Measurements from ENCODE around the gene TCP1.
"Not testable (repeated sequence)": the region's sequence is repeated elsewhere in the genome, so short reads cannot be mapped to it uniquely, and the experiment has no call there.

Gene TCP1

DNA sequence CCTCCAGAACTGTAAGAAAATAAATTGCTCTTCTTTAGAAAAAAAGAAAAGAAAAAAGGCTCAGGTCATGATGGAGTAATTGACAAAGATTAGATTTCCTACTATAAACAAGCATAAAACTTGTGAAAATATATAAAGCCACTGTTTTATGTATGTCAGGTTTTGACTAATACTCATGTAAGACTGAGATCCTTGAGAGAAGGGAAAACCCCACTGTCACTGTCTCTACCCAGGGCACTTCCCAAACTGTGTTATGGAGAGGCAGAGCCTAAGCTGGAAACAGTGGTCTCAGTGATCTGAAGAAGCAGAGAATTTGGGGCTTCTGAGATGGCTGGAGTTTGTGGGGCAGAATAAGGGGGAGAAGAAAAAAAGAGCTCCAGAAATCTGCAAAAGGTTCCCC lies 19.9 kb downstream of the TCP1 start:
- no peak for DNase-seq

DNA sequence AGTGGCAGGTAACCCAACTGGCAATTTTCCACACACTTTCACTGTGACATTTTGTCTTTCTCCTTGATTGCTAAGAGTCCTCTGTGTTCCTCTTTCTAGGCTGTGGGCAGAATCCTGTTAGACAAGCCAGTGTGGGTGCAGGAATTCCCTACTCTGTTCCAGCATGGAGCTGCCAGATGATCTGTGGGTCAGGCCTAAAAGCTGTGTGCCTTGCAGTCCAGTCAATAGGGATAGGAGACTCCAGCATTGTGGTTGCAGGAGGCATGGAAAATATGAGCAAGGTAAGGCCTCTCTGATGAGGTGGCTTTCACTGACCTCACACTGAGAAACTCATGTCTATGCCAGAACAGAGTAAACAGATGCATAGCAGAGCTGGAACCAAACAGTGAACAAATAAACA lies 22.5 kb downstream of the TCP1 start:
- DNase-seq = no peak

DNA sequence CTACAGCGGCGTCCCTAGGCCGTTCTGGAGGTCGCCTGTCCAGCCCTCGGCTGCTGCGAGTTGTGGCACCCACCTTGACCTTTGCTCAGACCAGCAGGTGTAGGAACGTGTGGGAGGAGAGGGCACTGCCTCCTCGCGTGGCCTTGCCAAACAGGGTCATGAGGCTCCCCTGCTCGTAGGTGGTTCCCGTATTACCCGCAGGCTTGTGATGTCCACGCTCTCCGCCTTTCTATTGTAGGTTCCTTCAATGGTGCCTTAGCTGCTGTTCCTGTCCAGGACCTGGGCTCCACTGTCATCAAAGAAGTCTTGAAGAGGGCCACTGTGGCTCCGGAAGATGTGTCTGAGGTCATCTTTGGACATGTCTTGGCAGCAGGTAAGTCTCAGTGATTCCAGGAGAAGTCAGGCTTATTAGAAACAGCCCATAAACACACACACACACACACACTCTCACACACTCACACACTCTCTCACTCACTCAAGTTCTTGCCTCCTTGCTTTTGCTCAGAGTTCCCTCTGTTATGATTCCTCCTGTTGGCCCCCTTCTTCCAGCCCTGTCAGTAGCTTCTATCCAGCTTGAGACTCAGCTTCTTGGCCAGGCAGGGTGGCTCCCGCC lies 26.6 kb downstream of the TCP1 start:
- DNase-seq = no peak

DNA sequence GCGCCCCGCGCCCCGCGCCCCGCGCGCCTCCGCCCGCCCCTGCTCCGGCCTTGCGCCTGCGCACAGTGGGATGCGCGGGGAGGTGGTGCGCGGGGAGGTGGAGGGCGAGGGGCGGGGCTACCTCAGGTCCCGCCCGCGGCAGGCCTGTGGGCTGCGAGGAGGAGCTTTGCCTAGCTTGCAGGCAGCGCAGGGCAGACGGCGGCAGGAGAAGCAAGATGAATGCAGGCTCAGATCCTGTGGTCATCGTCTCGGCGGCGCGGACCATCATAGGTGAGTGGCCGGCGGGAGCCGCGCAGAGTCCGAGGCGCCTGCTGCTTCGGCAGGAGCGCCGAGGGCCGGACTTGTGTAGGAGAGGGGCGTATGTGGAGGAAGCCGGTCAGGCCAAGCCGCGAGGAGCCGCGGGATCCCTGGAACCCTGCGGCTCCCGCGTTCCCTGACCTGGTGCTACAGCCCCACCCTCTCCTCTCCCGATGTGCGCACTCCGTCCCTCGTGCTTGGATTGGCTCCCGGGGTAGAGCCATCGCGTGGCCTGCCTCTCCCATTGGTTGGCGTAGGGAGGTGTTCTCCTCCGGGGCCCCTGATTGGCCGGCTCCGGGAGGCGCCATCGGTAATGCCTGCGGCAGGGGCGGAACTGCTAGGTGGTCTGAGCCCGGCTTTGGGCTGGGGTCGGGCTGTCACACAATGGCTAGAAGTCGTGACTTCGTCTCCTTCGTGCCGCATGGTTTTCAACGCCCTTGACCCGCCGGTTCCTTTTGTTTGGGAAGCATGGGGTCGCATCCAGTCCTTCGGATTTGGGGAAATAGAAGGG lies 27.3 kb downstream of the TCP1 start, which contains the start of gene ACAT2:
Gene ACAT2, plus strand, starts transcription at position 173 of the 808 bp plus-strand sequence. Its CDS starts 43 bp downstream, at position 216.
- DNase-seq = peak; percentile 96

DNA sequence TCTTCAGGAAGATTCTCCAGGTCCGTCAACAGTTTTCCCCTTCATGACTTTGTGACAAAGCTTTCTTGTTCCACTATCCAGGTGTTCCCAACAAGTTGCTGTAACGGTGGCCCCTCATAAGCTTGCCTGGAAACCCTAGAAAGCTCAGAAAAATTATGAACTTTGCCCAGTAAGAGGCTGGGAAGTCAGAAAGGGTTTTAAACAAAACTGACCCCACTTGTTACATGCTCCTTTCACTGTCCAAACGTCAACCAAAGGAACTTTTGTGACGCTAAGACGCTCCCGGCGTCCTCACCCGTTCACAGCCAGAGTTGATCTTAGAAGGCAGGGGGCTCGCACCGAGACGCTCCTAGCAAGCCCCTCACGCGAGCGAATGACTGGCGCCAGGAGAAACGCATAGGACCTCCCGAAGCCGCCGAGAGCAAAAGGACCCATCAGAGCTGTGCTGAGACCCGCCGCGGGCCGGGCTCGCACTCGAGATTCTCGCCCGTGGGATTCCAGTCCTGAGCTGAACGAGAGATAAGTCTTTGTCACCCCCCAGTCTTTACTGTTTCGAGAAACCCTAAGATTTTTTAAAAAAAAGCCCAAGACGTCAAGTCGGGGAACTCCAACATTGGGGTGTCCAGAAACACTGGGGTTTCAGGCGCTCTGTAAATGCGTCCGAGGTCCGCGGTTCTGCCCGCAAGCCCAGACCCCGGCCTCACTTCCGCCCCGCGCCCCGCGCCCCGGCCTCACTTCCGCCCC lies 28.1 kb downstream of the TCP1 start:
- DNase-seq = peak; percentile 17

DNA sequence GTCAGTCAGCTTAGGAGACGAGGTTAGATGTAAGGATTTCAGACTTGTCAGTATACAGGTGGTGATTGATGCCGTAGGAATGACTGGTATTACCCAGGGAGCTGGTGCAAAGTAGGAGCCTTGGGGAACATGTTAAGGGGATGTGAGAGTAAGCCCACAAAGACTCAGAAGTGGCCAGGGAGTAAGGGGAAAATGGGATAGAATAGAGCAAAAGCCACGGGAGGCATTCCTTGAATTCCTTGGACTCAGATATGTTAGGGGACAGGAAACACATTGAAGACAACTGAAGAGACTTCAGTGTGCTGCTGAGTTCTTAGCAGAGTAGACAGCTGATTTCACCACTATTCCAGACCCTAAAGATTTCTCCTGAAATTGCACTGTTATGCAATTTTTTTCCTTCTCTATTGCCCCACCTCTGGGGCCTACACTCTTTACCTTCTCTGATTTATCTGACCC lies 28.8 kb downstream of the TCP1 start:
- DNase-seq = peak; percentile 94

GRCh38 chr6:159759645-159760044 lies 29.8 kb downstream of the TCP1 start:
- DNase-seq = no peak

DNA sequence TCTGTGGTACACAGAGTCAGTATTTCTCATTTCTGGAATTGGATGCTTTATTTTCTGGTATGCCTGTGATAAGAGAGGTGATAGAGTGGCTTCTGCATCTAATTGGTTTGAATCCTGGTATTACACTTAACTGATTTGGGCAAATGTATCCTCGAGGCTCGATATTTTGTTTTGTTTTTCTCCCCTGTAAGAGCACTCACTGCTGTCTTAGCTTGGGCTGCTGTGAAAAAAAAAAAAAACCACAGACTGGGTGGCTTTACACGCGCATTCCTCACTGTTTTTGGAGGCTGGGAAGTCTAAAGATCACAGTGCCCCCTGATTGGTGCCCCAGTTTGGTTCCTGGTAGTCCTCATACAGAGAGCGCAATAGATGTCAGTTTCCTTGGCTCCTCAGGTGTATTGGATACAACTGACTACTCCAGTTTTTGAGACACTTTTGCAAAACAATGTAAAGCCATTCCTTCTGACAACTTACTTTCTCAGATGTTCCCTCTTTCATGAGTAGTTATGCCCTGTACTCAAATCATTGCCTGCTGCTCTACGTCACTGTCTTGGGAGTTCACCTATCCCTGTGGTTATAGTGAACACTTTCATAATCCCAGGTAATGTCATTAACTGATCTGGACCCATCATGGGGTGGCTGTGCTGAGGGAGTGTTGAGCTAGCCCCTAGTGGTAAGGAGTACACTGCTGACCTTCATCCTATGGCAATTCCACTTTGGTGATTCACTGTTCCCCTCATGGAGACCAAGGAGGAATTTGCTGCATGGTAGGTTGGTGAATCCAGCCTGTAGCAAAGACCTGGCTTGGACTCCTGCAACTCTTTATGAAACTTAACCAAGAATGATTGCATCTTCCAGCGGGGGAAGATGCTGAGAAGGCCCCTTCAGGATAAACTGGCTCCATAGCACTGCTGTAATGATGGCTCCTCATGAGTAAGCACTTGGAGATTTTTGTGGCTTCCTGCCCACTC lies 31.1 kb downstream of the TCP1 start:
- peak; percentile 94 for DNase-seq

- DNase-seq = no peak
Measured at GRCh38 chr6:159756508-159756907, 32.9 kb downstream of the TCP1 start.

GRCh38 chr6:159754959-159755914 lies 34.2 kb downstream of the TCP1 start:
- DNase-seq = no peak

DNA sequence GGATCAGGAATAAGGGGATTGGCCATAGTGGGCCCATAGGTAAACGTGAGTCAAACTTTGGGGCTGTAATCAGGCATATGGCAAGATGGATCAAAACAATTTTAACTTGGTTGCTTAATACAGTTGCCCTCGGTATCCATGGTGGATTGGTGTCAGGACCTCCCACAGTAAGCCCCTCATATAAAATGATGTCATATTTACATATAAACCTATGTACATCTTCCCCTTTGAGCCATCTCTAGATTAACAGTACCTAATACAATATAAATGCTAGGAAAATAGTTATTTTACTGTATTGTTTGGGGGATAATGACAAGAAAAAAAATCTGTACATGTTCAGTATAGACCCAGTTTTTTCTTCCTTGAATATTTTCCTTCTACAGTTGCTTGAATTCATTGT lies 35.0 kb downstream of the TCP1 start:
- DNase-seq = no peak

DNA sequence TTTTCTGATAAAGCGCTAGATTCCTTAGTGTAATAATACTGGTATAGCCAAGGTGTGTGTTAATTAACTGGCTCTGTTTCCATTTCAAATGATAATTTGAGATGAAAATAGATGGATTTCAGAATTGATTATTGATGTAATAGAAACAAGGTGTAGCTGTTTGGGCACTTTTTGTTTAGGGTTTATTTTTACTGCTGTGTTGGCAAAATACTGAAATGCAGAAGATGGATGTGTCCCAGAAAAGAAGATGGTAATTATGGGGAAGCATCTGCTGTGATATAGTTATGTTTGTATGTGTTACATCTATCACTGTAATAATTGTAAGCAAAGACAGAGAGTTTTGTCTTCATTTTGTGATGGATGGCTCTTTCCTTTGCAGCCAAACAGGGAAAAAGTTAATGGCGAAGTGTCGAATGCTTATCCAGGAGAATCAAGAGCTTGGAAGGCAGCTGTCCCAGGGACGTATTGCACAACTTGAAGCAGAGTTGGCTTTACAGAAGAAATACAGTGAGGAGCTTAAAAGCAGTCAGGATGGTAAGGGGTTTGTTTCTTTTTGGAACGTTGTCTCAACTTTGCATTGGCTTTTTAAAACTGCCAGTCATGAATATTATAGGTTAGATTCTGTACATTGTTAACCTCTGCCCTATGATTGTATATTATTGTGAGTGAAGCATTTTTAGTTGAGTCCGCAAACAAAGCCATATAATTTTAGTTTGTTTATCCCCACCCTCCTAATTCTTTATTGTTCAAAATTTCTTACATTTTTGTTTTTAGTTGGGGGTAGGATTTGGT lies 36.1 kb downstream of the TCP1 start:
- DNase-seq = no peak

GRCh38 chr6:159751448-159751847 lies 38.0 kb downstream of the TCP1 start:
- DNase-seq = no peak

- DNase-seq = not testable (repeated sequence)
Measured at GRCh38 chr6:159748127-159748526, 41.3 kb downstream of the TCP1 start.

DNA sequence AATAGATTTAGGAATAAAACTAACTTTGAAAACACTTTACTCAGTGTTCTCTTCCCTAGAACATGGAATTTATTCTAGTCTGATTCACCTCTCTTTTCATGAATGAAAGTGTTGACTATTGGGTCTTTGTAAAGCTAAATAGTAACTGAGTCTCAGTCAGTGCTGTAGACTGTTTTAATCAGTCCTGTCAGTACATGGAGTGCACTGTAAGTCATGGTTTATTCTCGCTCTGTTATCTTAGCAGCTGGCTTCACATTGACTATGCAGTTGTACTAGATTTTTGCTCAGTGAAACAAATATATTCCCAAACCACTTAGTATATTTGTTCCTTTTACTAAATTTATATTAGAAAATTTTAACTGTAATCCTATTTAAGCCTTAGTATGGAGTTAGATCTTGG lies 42.6 kb downstream of the TCP1 start:
- DNase-seq = no peak

DNA sequence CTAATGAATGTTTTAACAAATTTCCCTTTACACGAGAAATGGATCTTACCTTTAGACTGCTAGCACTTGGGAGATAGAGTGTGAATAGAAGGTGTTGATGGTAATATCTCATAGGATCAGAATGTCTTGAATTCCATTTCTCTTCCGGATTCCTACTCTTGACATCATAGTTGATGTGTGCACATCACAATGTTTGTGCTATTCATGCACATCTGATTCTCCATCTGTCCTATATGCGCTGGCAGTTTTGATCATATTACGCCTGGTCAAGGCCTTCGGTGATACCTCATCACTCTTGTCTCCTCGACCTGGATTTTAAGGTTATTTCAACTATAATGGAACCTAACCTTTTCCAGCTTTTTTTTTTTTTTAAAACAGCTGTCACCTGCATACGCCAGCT lies 44.3 kb downstream of the TCP1 start:
- no peak for DNase-seq

GRCh38 chr6:159742165-159742564 lies 47.2 kb downstream of the TCP1 start:
- DNase-seq = no peak

DNA sequence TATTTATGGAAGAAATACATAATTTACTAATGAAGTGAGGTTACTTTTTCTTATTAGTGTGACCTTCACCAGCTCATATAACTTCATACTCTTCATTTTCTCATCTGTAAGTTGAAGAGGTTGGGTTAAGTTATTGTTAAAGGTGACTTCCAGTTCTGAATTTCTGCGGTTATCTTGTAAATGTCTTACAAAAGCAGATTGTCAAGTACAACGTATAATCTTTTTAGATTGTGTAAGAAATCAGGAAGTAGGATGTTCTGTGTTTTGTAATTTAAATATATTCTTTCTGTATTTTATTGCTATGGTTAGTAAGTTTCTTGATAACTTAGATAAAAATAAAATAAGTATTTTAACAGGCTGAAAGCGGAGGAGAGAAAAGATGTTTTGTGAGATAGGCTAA lies 50.1 kb downstream of the TCP1 start:
- DNase-seq = no peak

DNA sequence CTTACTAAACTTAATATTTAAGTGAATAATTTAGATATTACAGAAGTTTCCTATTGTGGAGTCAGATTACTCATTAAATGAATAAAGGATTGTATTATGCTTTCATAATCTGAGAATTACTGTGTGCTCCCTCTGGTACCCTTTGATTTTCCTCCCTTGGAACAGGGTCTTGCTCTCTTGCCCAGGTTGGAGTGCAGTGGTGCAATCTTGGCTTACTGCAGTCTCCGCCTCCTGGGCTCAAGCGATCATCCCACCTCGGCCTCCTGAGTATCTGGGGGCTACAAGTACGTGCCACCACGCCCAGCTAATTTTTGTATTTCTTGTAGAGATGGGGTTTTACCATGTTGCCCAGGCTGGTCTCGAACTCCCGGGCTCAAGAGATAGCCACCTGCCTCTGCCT lies 52.5 kb downstream of the TCP1 start:
- no peak for DNase-seq

- not testable (repeated sequence) for DNase-seq
Measured at GRCh38 chr6:159733395-159733794, 56.0 kb downstream of the TCP1 start.

All from fibroblast of skin of right biceps (primary cell).